CD4-positive, CD25-positive, alpha-beta regulatory T cell (primary cell): Measurements from ENCODE around the gene EPS8. TPM values are rescaled to one million over a fixed set of nuclear protein-coding genes. Genes with fewer than 3 reads are reported as not detected.

Source experiments
- ATAC-seq, 2 donors: fragments of 150-1000 bp; cut with Tn5 transposase; one replicate each; pipeline ENCODE4 v1.10.0; 2021; ENCODE audit warnings: low read depth in 2 of 2, moderate number of reproducible peaks in 2 of 2, moderate library complexity in 1 of 2
- DNase-seq, 3 donors: peaks; one replicate each; pipeline versions ENCODE4 v3.0.0 to v3.0.0-alpha.2; 2012 to 2022; ENCODE audit warnings: mixed read lengths in 1 of 3
- H3K27ac ChIP-seq: one replicate; pipeline ENCODE4 v1.7.0; 2013; ENCODE audit warnings: mild to moderate bottlenecking, low read length; ENCODE audit not compliant: insufficient read depth, poor library complexity, severe bottlenecking
- H3K27me3 ChIP-seq: one replicate; pipeline ENCODE4 v1.7.0; 2013; ENCODE audit warnings: low read length; ENCODE audit not compliant: control insufficient read depth, insufficient read depth
- H3K36me3 ChIP-seq: one replicate; pipeline ENCODE4 v1.7.0; 2013; ENCODE audit warnings: mild to moderate bottlenecking, low read length, moderate library complexity; ENCODE audit not compliant: control insufficient read depth, insufficient read depth
- H3K4me1 ChIP-seq: 2 replicates; pipeline ENCODE4 v1.7.0; 2013; ENCODE audit warnings: mild to moderate bottlenecking, low read length; ENCODE audit not compliant: insufficient read depth, control insufficient read depth, poor library complexity, severe bottlenecking
- H3K4me3 ChIP-seq: one replicate; pipeline ENCODE4 v1.7.0; 2013; ENCODE audit warnings: low read depth, mild to moderate bottlenecking, low read length, moderate library complexity
- H3K9me3 ChIP-seq, 2 experiments: 1 replicate in 1 of 2; 2 replicates in 1 of 2; pipeline ENCODE4 v1.7.0; 2013; ENCODE audit warnings: low read length in 2 of 2, mild to moderate bottlenecking in 1 of 2, moderate library complexity in 1 of 2; ENCODE audit not compliant: control insufficient read depth in 2 of 2
- H3K27ac Mint-ChIP-seq, 3 donors: one replicate each; pipeline ENCODE4 v1.8.0; 2020 to 2022; ENCODE audit warnings: mild to moderate bottlenecking in 3 of 3, mixed read lengths in 3 of 3, moderate library complexity in 2 of 3
- H3K27me3 Mint-ChIP-seq: one replicate; pipeline ENCODE4 v1.8.0; 2022; ENCODE audit warnings: mild to moderate bottlenecking, mixed read lengths
- H3K36me3 Mint-ChIP-seq: one replicate; pipeline ENCODE4 v1.8.0; 2020; ENCODE audit warnings: mixed read lengths
- H3K4me1 Mint-ChIP-seq, 4 donors: one replicate each; pipeline ENCODE4 v1.8.0; 2020 to 2022; ENCODE audit warnings: mixed read lengths in 4 of 4, mild to moderate bottlenecking in 1 of 4
- H3K4me3 Mint-ChIP-seq, 4 donors: one replicate each; pipeline ENCODE4 v1.8.0; 2020 to 2022; ENCODE audit warnings: mild to moderate bottlenecking in 4 of 4, mixed read lengths in 4 of 4, moderate library complexity in 3 of 4
- H3K9me3 Mint-ChIP-seq, 7 donors: one replicate each; pipeline ENCODE4 v1.8.0; 2020 to 2022; ENCODE audit warnings: mixed read lengths in 7 of 7, mild to moderate bottlenecking in 3 of 7, moderate library complexity in 2 of 7
- polyA plus RNA-seq, 4 donors: library from polyadenylated mRNA; unstranded; fragments of 300-500 nt; fragmentation: Illumina TruSeq; gene quantifications; one replicate each; pipeline ENCODE4 v1.2.3, GENCODE V29; 2021
- total RNA-seq: library from RNA; stranded (reverse); gene quantifications from one replicate; pipeline ENCODE4 v1.2.3, GENCODE V29; 2022

The EPS8 gene
- total and polyA plus RNA-seq, 5 donors from 2014 or later: 1.1 to 3.3 (median 1.8) TPM

- Histone ChIP-seq H3K9me3 (no peaks in the 10 kb centered on the region), H3K4me3 (no peak overlapping the region), H3K27me3 (no peaks in the 10 kb centered on the region), H3K27ac (no peak overlapping the region), H3K36me3 (no peaks in the 10 kb centered on the region), H3K4me1 (no peaks in the 10 kb centered on the region)
- DNase-seq (no peak), ATAC-seq (no peak)
- Mint-ChIP-seq H3K27me3 (peaks cover 9% of the 10 kb centered on the region), H3K4me3 (no peak overlapping the region), H3K4me1 (no peaks in the 10 kb centered on the region), H3K9me3 (no peaks in the 10 kb centered on the region), H3K27ac (no peak overlapping the region), H3K36me3 (no peaks in the 10 kb centered on the region)
Observed at GRCh38 chr12:15684896-15685658, 104.1 kb downstream of the EPS8 start.

- no peaks in the 10 kb centered on the region for H3K27me3 ChIP-seq
- H3K36me3 Mint-ChIP-seq: no peaks in the 10 kb centered on the region
- no peak overlapping the region for H3K27ac Mint-ChIP-seq
- H3K4me1 Mint-ChIP-seq: no peaks in the 10 kb centered on the region
- no peak for ATAC-seq
- H3K4me3 ChIP-seq: no peak overlapping the region
- no peaks in the 10 kb centered on the region for H3K9me3 Mint-ChIP-seq
- H3K4me3 Mint-ChIP-seq: no peak overlapping the region
- H3K27me3 Mint-ChIP-seq: peaks cover 9% of the 10 kb centered on the region
- H3K27ac ChIP-seq: no peak overlapping the region
- H3K4me1 ChIP-seq: no peaks in the 10 kb centered on the region
- no peak for DNase-seq
- no peaks in the 10 kb centered on the region for H3K9me3 ChIP-seq
- H3K36me3 ChIP-seq: no peaks in the 10 kb centered on the region
Observed at GRCh38 chr12:15682826-15683225, 106.4 kb downstream of the EPS8 start.

GRCh38 chr12:15679151-15679550 lies 110.0 kb downstream of the EPS8 start:
- Histone ChIP-seq H3K4me3 (no peak overlapping the region), H3K27ac (no peak overlapping the region), H3K36me3 (no peaks in the 10 kb centered on the region), H3K9me3 (no peaks in the 10 kb centered on the region), H3K27me3 (no peaks in the 10 kb centered on the region), H3K4me1 (no peaks in the 10 kb centered on the region)
- ATAC-seq (no peak), DNase-seq (no peak)
- no peak overlapping the region for H3K27ac Mint-ChIP-seq
- H3K9me3 Mint-ChIP-seq: no peaks in the 10 kb centered on the region
- H3K4me1 Mint-ChIP-seq: no peaks in the 10 kb centered on the region
- H3K27me3 Mint-ChIP-seq: no peaks in the 10 kb centered on the region
- H3K4me3 Mint-ChIP-seq: no peak overlapping the region
- no peaks in the 10 kb centered on the region for H3K36me3 Mint-ChIP-seq

GRCh38 chr12:15677726-15678201 lies 111.4 kb downstream of the EPS8 start:
- H3K36me3 ChIP-seq: no peaks in the 10 kb centered on the region
- no peaks in the 10 kb centered on the region for H3K9me3 Mint-ChIP-seq

GRCh38 chr12:15677228-15677627 lies 112.0 kb downstream of the EPS8 start:
- Histone ChIP-seq H3K4me1 (no peaks in the 10 kb centered on the region), H3K9me3 (no peaks in the 10 kb centered on the region), H3K36me3 (no peaks in the 10 kb centered on the region), H3K27ac (no peak overlapping the region), H3K4me3 (no peak overlapping the region), H3K27me3 (no peaks in the 10 kb centered on the region)
- H3K9me3 Mint-ChIP-seq: no peaks in the 10 kb centered on the region
- DNase-seq (no peak), ATAC-seq (no peak)
- H3K4me1 Mint-ChIP-seq: no peaks in the 10 kb centered on the region
- no peaks in the 10 kb centered on the region for H3K27me3 Mint-ChIP-seq
- no peak overlapping the region for H3K4me3 Mint-ChIP-seq
- no peaks in the 10 kb centered on the region for H3K36me3 Mint-ChIP-seq
- no peak overlapping the region for H3K27ac Mint-ChIP-seq

More at GRCh38 chr12:15677726-15678201, 111.4 kb downstream of the EPS8 start:
- H3K9me3 ChIP-seq: no peaks in the 10 kb centered on the region
- H3K36me3 Mint-ChIP-seq: no peaks in the 10 kb centered on the region
- no peak for ATAC-seq
- H3K27me3 ChIP-seq: no peaks in the 10 kb centered on the region
- H3K4me1 ChIP-seq: no peaks in the 10 kb centered on the region
- no peak overlapping the region for H3K4me3 ChIP-seq
- H3K27ac Mint-ChIP-seq: no peak overlapping the region
- no peak for DNase-seq
- no peak overlapping the region for H3K4me3 Mint-ChIP-seq
- no peak overlapping the region for H3K27ac ChIP-seq
- no peaks in the 10 kb centered on the region for H3K4me1 Mint-ChIP-seq
- H3K27me3 Mint-ChIP-seq: no peaks in the 10 kb centered on the region

GRCh38 chr12:15672671-15673270 lies 116.4 kb downstream of the EPS8 start:
- no peak for DNase-seq
- Mint-ChIP-seq H3K27me3 (no peaks in the 10 kb centered on the region), H3K9me3 (no peaks in the 10 kb centered on the region), H3K36me3 (no peaks in the 10 kb centered on the region), H3K4me3 (no peak overlapping the region), H3K27ac (no peak overlapping the region), H3K4me1 (no peaks in the 10 kb centered on the region)
- no peaks in the 10 kb centered on the region for H3K27me3 ChIP-seq
- no peak for ATAC-seq
- no peak overlapping the region for H3K27ac ChIP-seq
- no peaks in the 10 kb centered on the region for H3K4me1 ChIP-seq
- no peaks in the 10 kb centered on the region for H3K36me3 ChIP-seq
- H3K9me3 ChIP-seq: no peaks in the 10 kb centered on the region
- no peak overlapping the region for H3K4me3 ChIP-seq

- Histone ChIP-seq H3K27ac (no peak overlapping the region), H3K4me3 (no peak overlapping the region), H3K36me3 (no peaks in the 10 kb centered on the region), H3K27me3 (no peaks in the 10 kb centered on the region), H3K4me1 (no peaks in the 10 kb centered on the region), H3K9me3 (no peaks in the 10 kb centered on the region)
- no peaks in the 10 kb centered on the region for H3K4me1 Mint-ChIP-seq
- ATAC-seq (no peak), DNase-seq (no peak)
- no peaks in the 10 kb centered on the region for H3K27me3 Mint-ChIP-seq
- no peaks in the 10 kb centered on the region for H3K9me3 Mint-ChIP-seq
- no peak overlapping the region for H3K27ac Mint-ChIP-seq
- H3K36me3 Mint-ChIP-seq: no peaks in the 10 kb centered on the region
- H3K4me3 Mint-ChIP-seq: no peak overlapping the region
Observed at GRCh38 chr12:15670756-15671155, 118.4 kb downstream of the EPS8 start.
